ENCODE results near the gene CDKN1C.

The CDKN1C gene

GRCh38 chr11:2885678-2886081 lies at the start of gene CDKN1C:
TSS of gene CDKN1C (minus strand) at chr11:2885775. CDS start at chr11:2885456, 319 bp downstream.
- DNase-seq = peak; percentile 87 to 90

DNA sequence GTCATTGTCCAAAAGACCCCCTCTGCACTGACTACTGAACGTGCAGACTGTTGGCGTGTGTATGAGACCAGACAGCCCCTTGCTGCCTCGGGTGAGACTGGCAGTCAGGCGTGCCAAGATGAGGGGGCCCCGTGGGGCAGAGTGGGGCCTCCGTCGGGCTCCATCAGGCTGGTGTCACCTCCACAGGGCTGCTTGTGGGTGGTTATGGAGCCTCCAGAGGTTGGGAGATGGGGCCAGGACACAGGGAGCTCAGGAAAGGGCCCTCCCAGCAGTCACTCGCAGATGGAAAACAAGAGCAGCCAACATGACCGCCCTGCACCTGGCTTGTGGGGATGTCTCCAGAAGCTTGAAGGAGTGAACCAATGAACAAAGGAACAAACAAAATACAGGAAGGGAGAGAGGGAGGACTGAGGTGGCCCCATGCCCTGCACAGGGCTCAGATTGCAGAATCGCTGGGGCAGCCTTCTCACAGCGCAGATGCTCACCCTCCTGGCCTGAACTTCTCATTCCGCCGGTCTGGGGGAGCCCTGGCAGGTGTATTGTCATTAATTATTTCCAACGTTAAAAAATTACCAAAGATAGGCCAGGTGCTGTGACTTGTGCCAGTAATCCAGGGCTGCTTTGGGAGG lies 49.1 kb upstream of the CDKN1C start:
- no peak for DNase-seq

DNA sequence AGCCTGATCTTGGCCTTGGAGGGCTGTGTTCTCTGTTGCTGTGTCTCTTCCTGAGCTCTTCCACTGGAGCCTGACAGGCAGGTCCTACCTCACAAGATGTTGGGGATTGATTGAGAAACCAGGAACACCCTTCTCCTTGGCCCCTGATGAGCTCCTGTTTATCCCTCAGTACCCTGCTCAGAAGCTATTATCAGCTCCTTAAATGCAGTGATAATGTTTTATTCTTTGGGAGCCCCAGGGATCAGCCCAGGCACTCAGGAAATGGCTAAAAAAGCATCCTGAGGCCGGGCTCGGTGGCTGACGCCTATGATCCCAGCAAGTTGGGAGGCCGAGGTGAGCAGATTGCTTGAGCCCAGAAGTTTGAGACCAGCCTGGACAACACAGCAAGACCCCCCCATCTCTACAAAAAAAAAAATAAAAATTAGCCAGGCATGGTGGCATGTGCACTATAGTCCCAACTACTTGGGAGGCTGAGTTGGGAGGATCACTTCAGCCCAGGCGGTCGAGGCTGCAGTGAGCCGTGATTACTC lies 48.5 kb upstream of the CDKN1C start:
- no peak for DNase-seq

DNA sequence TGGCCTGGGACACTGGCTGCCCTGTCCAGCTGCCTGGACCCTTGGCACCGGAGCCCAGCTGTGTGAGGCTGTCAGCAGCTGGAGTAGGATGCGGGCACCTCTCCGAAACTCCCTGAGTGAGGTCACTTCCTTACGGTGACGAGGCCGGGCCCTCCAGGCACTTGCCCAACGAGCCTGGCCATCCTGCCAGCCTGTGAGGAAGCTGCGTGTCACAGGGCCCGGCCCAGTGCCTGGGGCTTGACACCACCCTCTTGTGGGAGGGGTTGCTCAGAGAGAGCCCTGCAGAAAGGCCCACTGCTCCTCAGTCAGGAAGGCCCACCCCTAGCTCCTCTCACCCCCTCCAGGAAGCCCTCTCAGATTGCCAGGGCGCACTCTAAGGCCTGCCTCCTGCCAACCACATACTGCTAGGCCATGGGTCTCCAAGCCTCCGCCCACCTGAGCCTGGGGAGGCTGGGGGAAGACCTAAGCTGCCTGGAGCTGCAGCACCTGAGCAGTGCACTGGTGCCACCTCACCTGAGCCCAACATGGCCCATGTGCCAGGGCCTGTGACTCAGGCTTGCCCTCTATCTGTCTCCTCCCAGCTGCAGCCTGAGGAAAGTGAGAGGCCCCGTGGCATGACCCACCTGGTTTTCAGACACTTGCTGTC lies 47.9 kb upstream of the CDKN1C start:
- DNase-seq = peak; percentile 66 to 86

DNA sequence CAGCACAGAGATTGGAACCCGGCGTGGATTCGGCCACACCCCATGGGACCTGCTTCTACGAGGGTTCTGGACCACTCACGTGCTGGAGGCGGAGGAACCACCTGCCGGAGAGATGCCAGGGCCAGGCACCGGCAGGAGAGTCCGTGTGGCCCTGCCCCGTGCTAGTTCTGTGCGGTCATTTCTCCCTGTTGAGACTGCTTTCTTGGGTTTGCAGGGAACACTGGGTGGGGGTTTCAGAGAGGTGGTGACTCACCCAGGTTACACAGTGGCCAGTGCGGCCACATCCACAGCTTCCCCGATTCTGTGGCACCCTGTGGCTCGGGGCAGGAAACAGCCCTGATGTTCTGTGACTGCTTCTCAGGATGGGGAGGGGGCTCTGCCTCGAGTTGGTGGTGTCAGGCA lies 47.3 kb upstream of the CDKN1C start:
- DNase-seq = peak in 1 of 2 donors; percentile 69

DNA sequence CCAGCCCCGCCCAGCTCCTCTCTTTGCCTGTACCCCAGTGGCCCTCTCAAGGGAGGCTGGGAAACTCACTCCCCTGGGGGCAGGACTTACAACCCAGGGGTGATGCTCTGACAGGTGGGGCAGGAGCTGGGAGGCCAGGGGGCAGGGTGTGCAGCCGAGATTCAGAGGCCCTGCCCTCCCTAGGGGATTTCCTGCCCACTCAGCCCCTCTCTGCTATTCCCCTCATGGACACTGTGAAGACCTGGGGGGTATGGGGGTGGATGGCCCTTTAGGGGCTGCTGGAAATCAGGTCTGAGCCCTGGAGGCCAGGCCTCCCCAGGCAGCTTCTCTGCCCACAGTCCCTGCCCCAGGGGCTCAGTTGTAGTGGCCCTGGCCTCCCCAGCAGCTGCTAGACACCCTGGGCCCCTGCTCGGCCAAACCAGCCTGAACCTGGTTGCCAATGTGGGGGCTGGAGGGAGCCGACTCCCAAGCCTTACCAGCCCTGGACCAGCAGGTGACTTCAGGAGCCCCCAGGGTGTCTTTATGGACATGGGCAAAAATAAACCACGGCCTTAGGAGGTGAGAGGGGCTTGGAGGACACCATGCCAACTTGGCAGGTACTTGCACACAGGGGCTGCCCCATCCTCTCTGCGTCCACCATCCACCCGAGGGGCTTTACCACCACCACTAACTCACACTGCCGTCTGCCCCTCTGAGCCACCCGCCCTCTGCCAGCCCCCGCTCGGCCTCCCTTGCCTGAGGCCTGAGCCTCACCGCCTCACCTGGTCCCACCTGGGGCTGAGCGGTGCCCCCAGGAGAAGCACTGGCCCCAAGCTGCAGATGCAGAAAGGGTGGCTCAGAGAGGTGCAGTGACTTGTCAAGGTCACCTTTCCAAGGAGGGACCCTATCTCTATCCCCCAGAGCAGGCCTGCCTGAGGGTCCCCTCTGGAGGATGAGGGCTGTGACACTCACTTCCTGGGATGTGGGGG lies 46.5 kb upstream of the CDKN1C start:
- no peak for DNase-seq

GRCh38 chr11:2931420-2931746 lies 45.8 kb upstream of the CDKN1C start:
- DNase-seq = no peak

DNA sequence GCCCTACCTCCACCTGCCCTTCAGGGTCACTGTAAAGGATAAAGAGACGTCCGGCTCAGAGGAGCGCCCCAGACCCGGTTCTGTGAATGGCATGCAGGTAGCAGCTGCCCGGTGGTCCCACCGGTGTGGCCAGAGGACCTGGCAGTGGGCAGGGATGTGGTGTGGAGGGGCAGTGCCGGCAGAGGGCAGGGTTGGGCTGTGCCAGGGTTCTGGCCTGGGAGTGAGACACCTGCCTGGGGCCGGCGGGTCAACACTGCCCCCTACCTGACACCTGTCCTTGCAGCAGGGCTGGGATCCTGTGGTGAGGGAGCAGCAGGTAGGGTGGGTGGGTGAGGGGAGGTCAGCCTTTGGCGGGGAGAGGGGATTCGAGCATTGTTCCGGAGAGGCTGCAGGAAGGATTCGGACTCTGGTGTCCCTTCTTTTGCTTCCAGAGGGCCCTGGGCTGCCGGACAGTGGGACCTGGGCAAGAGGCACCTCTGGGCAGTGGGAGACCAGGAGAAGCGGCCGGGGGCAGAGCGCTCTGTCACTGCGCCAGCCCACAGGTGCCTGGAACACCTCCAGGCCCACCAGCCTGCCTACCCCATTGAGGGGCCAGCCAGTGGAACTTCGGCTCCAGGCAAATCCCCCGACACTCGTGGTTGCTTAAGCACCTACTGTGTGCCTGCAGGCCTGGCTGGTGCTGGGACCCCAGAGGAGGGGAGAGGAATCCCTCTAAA lies 45.3 kb upstream of the CDKN1C start:
- peak; percentile 57 to 63 for DNase-seq

- DNase-seq = peak; percentile 36 to 41
These were observed 44.6 kb upstream of the CDKN1C start for GRCh38 chr11:2929950-2930703.

GRCh38 chr11:2929531-2929949 lies 44.0 kb upstream of the CDKN1C start:
- peak; percentile 34 to 73 for DNase-seq

GRCh38 chr11:2928605-2929530 lies 43.3 kb upstream of the CDKN1C start, which contains the start of gene PHLDA2:
TSS of gene PHLDA2 (minus strand) at chr11:2929420. CDS start at chr11:2929364, 56 bp downstream.
- DNase-seq = peak; percentile 62 to 67

DNA sequence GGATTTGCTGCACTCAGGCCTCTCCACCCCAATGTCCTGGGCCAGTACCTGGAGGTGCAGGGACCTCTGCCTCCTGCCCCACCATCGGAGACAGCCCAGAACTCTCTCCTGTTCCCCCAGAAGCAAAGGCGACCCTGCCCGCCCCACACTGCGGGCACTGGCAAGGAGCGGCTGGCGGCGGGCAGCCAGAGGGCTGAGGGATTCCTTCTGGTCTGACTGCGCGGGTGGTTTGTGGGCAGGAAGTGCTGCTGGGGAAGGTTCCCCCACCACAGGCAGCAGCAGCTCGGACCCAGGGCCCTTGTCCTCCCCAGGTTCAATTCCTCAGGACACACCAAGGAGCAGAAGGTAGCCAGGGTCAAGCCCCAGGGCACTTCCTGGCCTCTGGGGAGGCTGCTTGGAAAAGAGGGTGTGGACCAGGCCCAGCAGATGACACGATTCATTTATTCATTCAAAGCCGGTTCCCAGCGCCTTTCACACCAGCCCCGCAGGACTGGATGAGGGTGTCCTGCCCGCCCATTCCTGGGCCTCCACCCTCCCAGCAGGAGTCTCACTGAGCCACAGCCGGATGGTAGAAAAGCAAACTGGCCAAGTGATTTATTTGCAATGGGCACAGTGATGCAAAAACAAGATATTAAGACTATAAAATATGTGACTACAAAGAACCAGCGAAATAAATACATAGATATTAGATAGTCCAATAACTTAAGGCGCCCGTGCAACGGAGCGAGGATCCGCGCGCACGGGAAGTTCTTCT lies 42.5 kb upstream of the CDKN1C start:
- no peak for DNase-seq

- DNase-seq = no peak
These were observed 41.7 kb upstream of the CDKN1C start for GRCh38 chr11:2927121-2927800.

DNA sequence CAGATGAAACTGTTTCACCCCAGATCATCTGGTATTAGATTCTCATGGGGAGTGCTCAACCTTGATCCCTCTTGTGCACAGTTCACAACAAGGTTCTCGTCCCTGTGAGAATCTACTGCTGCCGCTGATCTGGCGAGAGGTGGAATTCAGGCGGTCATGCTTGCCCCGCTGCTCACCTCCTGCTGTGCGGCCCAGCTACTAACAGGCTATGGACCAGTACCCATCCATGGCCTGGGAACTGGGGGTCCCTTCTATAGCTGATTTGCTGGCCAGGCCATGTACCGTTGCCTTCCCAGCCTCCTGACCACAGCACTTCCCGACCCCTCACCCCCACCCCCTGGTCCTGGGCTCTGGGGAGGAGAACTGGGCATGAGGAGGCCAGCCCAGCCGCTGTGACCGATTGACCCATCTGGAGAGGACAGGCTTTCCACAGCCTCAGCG lies 41.1 kb upstream of the CDKN1C start:
- no peak for DNase-seq

DNA sequence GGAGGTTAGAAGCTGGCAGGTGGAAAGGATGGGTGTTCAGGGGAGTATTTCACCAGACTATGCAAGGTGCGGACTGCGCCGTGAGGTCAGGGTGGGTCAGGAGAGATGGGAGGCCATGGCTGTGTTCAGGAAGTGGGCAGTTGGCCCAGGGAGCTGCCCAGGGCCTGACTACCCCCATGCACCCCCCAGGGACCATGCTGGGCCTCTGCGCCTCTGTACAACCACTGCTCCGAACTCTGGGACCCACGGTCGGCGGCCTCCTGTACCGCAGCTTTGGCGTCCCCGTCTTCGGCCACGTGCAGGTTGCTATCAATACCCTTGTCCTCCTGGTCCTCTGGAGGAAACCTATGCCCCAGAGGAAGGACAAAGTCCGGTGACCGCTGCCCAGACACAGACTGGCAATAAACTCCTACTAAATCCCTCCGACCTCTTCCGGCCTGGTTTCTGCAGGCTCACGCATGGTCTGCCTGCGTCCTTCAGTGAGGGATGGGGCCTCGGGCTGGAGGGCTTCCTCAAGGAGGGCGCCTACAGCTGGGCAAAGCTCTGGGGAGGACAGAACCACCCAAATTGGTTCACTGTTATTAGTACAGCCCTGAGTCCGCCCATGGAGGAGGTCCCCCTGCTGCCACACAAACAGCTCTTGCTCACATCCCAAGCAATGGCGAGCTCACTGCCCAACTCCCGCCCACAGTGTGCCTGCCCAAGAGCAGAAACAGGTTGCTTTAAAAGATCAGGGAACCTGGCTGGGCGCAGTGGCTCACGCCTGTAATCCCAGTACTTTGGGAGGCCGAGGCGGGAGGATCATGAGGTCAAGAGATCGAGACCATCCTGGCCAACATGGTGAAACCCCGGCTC lies 39.5 kb upstream of the CDKN1C start:
- no peak for DNase-seq

- no peak for DNase-seq
These were observed 38.8 kb upstream of the CDKN1C start for GRCh38 chr11:2924381-2924780.

DNA sequence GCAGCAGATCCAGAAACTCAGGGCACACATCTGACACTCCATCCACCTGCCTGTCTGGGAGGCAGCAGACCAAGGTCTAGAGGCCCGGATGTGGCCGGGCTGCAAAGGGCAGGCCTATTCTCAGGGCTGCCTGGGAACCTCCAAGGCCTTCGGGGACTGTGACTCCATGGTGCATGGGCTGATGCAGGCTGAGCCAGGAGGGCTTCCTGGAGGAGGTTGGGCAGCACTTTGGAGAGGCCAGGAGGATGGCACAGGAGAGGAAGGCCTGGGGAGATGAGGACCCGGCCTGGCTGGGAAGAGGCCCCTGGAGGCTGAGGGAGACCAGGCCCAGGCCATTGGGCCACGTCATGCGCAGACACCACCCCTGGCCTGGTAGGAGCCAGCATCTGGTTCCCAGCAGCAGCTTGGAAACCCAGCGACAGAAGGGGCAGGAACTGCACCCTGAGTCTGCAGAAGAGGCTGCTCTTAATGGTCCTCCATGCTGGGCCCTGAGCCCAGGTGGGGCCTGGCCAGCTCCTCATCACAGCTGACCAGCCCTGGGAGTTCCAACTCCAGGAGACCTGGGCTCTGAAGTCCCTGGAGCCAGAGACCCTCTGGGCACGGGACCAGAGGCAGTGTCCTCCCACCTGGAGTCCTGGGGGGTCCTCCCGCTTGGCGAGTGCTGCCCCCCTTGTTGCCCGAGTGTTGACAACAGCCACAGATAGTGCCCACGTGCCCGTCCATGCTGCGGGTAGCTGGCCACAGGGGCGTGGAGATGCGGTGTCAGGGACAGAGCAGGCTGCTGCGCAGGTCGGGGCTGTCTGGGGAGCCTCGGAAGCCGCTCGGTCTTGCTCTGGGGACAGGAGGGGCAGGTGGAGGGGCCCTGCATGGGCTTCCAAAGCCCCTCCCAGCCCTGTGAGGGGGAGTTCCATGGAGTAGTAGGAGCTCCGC lies 38.1 kb upstream of the CDKN1C start:
- DNase-seq = no peak
